Transverse colon (tissue), 4 donors: ENCODE data around the gene TRNT1.

ENCODE experiments used
- CTCF ChIP-seq, 5 experiments: fragments of 200-600 bp in 3 of 5; fragments of 450-650 bp in 2 of 5; sonication (generic) in 3 of 5; IDR thresholded peaks; 1 replicate in 2 of 5; 2 replicates in 3 of 5; pipeline ENCODE4 v1.5.1; 2016 to 2017; ENCODE audit warnings: antibody characterized with exemption in 5 of 5, inconsistent platforms in 3 of 5, mild to moderate bottlenecking in 2 of 5, moderate library complexity in 1 of 5
- POLR2AphosphoS5 ChIP-seq, 3 donors: sonication (generic); formaldehyde crosslinking; IDR thresholded peaks; one replicate each; pipeline ENCODE4 v1.6.1; 2016; ENCODE audit warnings: antibody characterized with exemption in 3 of 3

- TF ChIP-seq POLR2AphosphoS5 (IDR thresholded peaks at IDR 0.05), result no peak
- no peak for TF ChIP-seq CTCF (IDR thresholded peaks at IDR 0.05)
Observed at GRCh38 chr3:3080309-3080708, 46.4 kb upstream of the TRNT1 start.
